ENCODE measurements around the gene SBK2.
A peak's percentile ranks its signal among the peaks of the same experiment; 100 is the strongest.

SBK2 gene

DNA sequence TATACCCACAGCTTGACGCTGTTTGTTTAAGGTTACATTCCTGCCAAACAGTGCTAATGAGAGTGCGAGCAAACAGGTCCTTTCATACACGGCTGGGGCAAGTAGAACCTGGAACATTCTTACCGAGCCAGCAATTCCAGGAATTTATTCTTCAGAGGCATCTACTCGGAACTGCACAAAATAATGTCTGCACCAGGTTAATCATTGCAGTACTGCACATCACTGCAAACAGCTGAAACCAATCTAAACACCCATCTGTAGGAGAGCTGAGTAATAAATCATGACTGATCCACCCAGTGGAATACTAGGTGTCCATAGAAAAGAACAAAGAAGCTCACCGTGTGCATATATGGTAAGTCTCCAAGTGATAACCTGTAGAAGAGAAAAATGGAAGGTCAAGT, 44.9 kb upstream of the SBK2 start:
- no peak for ATAC-seq (ENCODE audit: insufficient read depth, low read depth)
- H4K20me1 ChIP-seq (ENCODE audit: insufficient read depth, low read length), result no peaks in the 10 kb centered on the region
- no peaks in the 10 kb centered on the region for H3K9me3 ChIP-seq (ENCODE audit: insufficient read depth, low read length, severe bottlenecking)
- no peak overlapping the region for H2AFZ ChIP-seq (ENCODE audit: low read depth, low read length)
- H3K9ac ChIP-seq (ENCODE audit: low read depth, low read length), result no peak overlapping the region
- peaks cover 23% of the 10 kb centered on the region for H3K79me2 ChIP-seq (ENCODE audit: insufficient read depth, low read length)
- H3K4me3 ChIP-seq (ENCODE audit: low read depth in 1 of 2, low read length in 2 of 2), result no peak overlapping the region
- peaks cover 10% of the 10 kb centered on the region for H3K36me3 ChIP-seq (ENCODE audit: insufficient read depth, low read length)
- peak overlapping the region; percentile 95; the same call in 1 of the 2 replicates for H3K4me2 ChIP-seq (ENCODE audit: insufficient read depth, low read length)
- no peak for TF ChIP-seq EZH2 (IDR thresholded peaks at IDR 0.05; ENCODE audit: borderline replicate concordance, low read depth, low read length, severe bottlenecking)
- TF ChIP-seq, protein P1, sequence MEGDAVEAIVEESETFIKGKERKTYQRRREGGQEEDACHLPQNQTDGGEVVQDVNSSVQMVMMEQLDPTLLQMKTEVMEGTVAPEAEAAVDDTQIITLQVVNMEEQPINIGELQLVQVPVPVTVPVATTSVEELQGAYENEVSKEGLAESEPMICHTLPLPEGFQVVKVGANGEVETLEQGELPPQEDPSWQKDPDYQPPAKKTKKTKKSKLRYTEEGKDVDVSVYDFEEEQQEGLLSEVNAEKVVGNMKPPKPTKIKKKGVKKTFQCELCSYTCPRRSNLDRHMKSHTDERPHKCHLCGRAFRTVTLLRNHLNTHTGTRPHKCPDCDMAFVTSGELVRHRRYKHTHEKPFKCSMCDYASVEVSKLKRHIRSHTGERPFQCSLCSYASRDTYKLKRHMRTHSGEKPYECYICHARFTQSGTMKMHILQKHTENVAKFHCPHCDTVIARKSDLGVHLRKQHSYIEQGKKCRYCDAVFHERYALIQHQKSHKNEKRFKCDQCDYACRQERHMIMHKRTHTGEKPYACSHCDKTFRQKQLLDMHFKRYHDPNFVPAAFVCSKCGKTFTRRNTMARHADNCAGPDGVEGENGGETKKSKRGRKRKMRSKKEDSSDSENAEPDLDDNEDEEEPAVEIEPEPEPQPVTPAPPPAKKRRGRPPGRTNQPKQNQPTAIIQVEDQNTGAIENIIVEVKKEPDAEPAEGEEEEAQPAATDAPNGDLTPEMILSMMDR (IDR thresholded peaks at IDR 0.05; ENCODE audit: borderline replicate concordance, extremely low read depth, low read length, poor library complexity, severe bottlenecking), result no peak
- H3K27me3 ChIP-seq (ENCODE audit: insufficient read depth, low read length, poor library complexity), result no peaks in the 10 kb centered on the region
- peaks cover 35% of the 10 kb centered on the region for H3K4me1 ChIP-seq (ENCODE audit: insufficient read depth, low read length)
- no peak for DNase-seq
- no peak overlapping the region for H3K27ac ChIP-seq (ENCODE audit: low read length)

DNA sequence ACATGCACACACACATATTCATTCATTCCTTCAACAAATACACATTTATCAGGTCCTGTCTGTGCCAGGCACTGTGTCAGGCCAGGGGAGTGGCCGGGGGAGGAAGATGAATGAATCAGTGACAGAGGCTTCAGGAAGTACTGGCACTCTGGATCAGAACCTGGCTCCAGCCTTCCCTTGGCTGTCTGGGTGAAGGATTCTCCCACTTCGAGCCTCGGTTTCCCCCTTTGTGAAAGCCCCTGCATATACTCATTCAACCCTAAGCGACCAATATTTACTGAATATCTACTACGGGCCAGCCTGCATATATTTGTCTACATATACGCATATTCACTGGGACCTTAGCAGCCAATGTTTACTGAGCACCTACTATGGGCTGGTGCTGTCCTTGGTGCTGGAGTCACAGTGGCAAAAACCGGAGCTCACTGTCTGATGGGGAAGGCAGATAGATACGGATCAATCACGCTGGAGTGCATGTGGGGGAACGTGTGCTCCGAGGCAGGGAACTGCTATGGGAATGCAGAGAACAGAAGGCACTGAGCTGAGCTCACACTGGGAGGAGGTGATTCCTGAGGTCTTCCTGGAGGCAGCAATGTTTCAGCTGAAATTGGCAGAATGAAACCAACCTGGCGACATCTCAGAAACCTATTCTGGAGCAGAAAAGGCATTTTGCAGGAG, 44.4 kb upstream of the SBK2 start:
- H3K36me3 ChIP-seq (ENCODE audit: insufficient read depth, low read length), result peaks cover 12% of the 10 kb centered on the region
- H3K9ac ChIP-seq (ENCODE audit: low read depth, low read length), result peak overlapping the region; percentile 75
- peak overlapping the region; percentile 61 to 70; a peak in 3 of 4 replicates for H3K4me3 ChIP-seq (ENCODE audit: low read depth in 1 of 2, low read length in 2 of 2)
- H3K79me2 ChIP-seq (ENCODE audit: insufficient read depth, low read length), result peaks cover 23% of the 10 kb centered on the region
- peak overlapping the region; percentile 95 for H3K4me2 ChIP-seq (ENCODE audit: insufficient read depth, low read length)
- TF ChIP-seq, protein P1 (IDR thresholded peaks at IDR 0.05; ENCODE audit: borderline replicate concordance, extremely low read depth, low read length, poor library complexity, severe bottlenecking), result no peak
- no peak for TF ChIP-seq EZH2 (IDR thresholded peaks at IDR 0.05; ENCODE audit: borderline replicate concordance, low read depth, low read length, severe bottlenecking)
- H3K4me1 ChIP-seq (ENCODE audit: insufficient read depth, low read length), result peaks cover 30% of the 10 kb centered on the region
- no peaks in the 10 kb centered on the region for H3K9me3 ChIP-seq (ENCODE audit: insufficient read depth, low read length, severe bottlenecking)
- no peaks in the 10 kb centered on the region for H3K27me3 ChIP-seq (ENCODE audit: insufficient read depth, low read length, poor library complexity)
- no peak for ATAC-seq (ENCODE audit: insufficient read depth, low read depth)
- peak overlapping the region; percentile 80 for H3K27ac ChIP-seq (ENCODE audit: low read length)
- H2AFZ ChIP-seq (ENCODE audit: low read depth, low read length), result peak overlapping the region; percentile 98
- DNase-seq, result peak; percentile 65
- H4K20me1 ChIP-seq (ENCODE audit: insufficient read depth, low read length), result no peaks in the 10 kb centered on the region

DNA sequence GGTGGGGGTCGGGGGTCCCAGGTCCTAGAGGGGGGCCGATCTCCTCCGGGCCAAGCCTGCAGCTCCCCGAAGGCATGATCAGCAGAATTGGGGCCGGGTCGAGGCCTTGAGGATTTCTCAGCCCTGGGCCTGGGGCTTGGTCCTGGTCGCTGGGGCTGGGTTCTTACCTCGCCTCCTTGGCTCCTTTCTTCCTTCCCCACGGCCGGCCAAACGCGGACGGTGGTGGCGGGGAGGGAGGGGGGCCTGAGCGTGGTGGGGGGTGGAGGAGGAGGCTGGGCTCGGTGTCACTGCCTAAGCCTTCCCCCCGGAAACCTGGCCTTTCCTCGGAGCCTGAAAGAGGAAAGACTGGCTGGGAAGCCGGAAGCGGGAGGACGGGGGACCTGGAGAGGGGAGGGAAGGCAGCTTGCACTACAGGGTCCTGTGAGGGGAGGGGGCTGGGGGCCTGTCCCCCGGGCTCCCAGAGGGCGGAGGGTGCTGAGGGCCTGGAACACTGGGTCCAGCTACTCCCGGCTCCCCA, 43.8 kb upstream of the SBK2 start, which contains the start of gene ZNF579:
Gene ZNF579 (minus strand): TSS at position 221 of the 517 bp plus-strand sequence. CDS start 1,209 bp downstream, outside the sequence.
- H3K27ac ChIP-seq (ENCODE audit: low read length), result peak within 1 kb of the TSS; percentile 80
- peak; percentile 82 for ATAC-seq (ENCODE audit: insufficient read depth, low read depth)
- TF ChIP-seq, protein P1 (IDR thresholded peaks at IDR 0.05; ENCODE audit: borderline replicate concordance, extremely low read depth, low read length, poor library complexity, severe bottlenecking), result no peak
- no peak for TF ChIP-seq EZH2 (IDR thresholded peaks at IDR 0.05; ENCODE audit: borderline replicate concordance, low read depth, low read length, severe bottlenecking)

More for the DNA sequence above, 43.8 kb upstream of the SBK2 start, which contains the start of gene ZNF579:
- peak within 1 kb of the TSS; percentile 75 for H3K9ac ChIP-seq (ENCODE audit: low read depth, low read length)
- no peaks in the 10 kb centered on the region for H4K20me1 ChIP-seq (ENCODE audit: insufficient read depth, low read length)
- H2AFZ ChIP-seq (ENCODE audit: low read depth, low read length), result peak within 1 kb of the TSS; percentile 98
- H3K36me3 ChIP-seq (ENCODE audit: insufficient read depth, low read length), result peaks cover 12% of the 10 kb centered on the region
- H3K4me3 ChIP-seq (ENCODE audit: low read depth in 1 of 2, low read length in 2 of 2), result peak within 1 kb of the TSS; percentile 61 to 70; a peak in 3 of 4 replicates
- no peaks in the 10 kb centered on the region for H3K9me3 ChIP-seq (ENCODE audit: insufficient read depth, low read length, severe bottlenecking)
- peaks cover 23% of the 10 kb centered on the region for H3K79me2 ChIP-seq (ENCODE audit: insufficient read depth, low read length)
- peaks cover 24% of the 10 kb centered on the region for H3K4me1 ChIP-seq (ENCODE audit: insufficient read depth, low read length)
- peak; percentile 91 for DNase-seq
- peak within 1 kb of the TSS; percentile 95 for H3K4me2 ChIP-seq (ENCODE audit: insufficient read depth, low read length)
- H3K27me3 ChIP-seq (ENCODE audit: insufficient read depth, low read length, poor library complexity), result no peaks in the 10 kb centered on the region
